HUDEP-2 (cell line): ENCODE measurements around the gene HELZ.
A peak's percentile ranks its signal among the peaks of the same experiment; 100 is the strongest.

Experiments
- DNase-seq, 76 experiments: peaks; one replicate each; lab custom pipeline; 2025; ENCODE audit not compliant: unreplicated experiment in 76 of 76; lab: John Stamatoyannopoulos, UW

Gene HELZ

DNA sequence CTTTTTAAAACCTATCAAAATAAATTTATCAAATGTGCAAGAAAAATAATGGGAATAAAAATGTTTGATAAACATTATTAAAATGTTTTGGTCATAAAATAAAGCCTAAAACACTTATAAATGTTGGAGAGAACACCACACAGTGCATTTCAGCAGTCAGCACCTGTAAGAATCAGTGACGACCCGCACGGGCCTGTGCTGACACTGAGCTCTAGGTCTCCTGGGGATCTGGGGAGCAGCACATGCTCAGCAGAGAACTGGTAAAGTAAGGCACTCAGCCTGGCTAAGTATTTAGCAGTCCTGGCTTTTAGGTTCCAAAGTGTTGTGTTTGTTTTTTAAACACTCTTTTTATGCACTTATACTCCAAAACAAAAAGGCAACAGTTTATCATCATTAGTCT, 46.9 kb downstream of the HELZ start:
- DNase-seq, result no peak

DNA sequence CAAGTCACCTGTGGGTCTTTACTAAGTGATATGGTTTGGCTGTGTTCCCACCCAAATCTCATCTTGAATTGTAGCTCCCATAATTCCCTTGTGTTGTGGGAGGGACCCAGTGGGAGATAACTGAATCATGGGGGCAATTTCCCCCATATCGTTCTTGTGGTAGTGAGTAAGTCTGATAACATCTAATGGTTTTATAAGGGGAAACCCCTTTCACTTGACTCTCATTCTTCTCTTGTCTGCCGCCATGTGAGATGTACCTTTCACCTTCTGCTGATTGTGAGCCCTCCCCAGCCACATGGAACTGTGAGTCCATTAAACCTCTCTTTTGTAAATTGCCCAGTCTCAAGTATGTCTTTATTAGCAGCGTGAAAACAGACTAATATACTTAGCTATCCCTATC, 48.0 kb downstream of the HELZ start:
- DNase-seq, result peak in 1 of 76 experiments; percentile 2

DNA sequence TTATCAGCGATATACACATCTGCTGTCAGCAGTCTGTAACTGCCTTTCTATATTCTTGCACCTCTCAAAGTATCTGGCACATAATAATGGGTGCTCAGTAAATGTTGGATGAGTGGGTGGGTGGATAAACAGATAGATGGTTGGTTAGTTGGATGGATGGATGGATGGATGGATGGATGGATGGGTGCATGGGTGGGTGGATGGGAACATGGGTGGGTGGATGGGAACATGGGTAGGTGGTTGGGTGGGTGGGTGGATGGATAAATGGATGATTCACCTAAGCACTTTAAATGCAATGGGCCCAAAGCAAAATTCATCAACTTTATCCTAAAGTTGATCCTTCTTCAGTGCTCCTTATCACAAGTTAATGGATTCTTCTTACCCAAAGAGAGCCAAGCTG, 48.6 kb downstream of the HELZ start:
- no peak for DNase-seq

DNA sequence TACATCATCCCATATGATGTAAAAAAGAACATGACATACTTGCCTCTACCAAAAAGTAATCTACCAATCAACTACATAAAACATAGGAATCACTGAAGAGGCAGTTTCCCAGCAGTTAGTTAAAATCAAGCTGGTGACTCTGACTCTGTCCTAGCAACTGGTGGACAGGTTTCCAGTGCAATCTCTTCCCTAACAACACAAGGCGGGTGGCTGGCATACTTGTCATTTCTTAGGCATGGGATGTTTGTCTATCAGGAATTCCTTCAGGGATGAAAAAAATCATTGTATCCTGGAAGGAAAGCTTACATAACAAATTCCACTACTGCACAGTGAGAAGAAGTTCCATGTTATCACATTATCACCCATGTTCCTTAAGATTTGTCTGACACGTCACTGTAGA, 50.9 kb downstream of the HELZ start:
- DNase-seq, result no peak

DNA sequence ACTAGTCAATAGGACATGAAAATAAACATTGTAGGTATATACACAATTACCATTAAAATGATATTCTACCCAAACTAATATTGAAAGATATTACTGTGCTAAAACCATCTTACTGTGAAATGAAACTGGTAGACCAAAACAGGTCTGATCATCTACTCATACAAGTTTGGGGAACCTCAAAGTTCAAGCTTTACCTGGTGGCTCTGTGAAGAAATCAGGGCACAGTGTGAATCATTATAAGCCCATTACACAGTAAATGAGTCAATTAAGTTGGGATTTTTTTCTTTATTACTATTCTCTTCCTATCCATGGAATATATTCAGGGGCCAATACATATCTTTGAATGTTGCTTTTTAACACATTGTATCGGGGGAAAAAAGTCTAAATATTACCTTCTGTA, 57.1 kb downstream of the HELZ start:
- no peak for DNase-seq

DNA sequence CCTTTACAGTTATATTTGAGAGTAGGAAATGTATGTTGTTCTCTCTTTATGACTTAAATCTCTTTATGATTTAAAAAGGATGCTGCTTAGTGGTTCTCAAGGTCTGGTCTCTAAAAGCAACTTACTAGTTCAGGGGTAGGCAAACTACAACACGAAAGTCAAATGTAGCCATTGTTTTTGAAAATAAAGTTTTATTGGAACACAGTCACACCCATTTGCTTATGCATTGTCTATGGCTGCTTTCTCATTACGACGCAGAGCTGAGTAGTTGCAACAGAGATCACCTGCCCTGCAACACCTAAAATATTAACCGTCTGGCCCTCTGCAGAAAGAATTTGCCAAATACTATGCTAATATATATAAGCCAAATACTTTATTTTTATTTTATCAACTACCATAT, 58.2 kb downstream of the HELZ start:
- no peak for DNase-seq

DNA sequence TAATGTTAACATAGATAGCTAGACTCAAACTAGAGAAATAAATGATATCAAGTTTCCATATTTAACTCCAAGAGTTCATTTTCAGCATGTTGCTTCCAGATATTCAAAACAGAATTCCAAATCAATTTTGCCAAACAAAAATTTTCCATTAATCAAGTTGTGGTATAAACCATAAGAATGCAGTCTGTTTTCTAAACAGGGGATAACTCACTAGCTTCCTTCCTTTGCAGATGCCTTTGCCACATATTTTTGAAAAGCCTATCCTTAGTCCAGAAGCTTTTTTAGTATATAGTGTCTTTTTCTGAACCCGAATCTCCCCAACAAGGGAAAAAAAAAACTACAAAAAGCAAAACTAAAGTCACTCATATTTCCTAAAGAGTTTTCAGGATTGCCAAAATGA, 61.5 kb downstream of the HELZ start:
- no peak for DNase-seq

DNA sequence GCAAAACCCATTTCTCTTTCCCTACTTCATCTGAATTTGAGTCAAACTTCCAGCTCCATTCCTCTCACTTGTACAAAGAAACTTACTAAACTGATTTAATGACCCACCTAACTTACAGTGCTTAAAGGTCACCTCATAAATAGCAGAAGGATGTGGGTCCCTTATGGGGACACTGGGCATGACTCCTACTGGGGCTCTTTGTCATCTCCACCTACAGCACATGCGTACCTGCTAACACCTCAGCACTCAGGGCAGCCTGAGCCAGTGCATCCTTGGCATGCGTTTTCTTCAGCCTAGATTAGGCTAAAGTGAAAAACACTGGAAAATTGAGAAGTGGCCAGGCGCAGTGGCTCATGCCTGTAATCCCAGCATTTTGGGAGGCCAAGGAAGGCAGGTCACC, 63.2 kb downstream of the HELZ start:
- DNase-seq, result no peak

DNA sequence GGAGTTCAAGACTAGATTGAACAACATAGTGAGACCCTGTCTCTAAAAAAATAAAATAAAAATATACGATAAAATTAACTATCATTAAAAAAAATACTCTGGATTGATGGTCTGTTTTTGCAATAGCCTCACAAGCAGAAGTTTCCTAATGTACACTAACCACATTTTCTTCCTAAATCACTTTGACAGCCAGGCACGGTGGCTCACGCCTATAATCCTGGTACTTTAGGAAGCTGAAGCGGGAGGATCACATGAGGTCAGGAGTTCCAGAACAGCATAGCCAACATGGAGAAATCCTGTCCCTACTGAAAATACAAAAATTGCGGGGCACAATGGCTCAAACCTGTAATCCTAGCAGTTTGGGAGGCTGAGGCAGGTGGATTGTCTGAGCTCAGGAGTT, 64.7 kb downstream of the HELZ start:
- DNase-seq, result no peak

DNA sequence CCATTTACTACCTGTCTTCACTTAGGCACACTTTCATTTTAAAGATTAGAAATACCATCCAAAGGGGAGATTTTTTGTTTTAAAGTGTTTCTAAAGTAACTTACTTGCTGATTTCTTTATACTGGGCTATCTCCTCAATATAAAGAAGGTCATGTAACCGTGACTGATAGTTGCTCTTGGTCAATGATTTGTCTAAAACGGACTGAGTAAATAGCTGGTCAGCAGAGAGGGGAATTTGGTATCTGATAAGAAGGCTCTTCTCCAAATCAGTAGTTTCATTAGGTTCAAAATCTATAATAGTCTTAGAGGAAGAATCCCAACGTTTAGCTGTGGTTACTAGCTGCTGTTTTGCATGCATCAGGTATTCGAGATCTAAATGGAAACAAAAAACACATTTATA, 66.4 kb downstream of the HELZ start:
- DNase-seq, result no peak

DNA sequence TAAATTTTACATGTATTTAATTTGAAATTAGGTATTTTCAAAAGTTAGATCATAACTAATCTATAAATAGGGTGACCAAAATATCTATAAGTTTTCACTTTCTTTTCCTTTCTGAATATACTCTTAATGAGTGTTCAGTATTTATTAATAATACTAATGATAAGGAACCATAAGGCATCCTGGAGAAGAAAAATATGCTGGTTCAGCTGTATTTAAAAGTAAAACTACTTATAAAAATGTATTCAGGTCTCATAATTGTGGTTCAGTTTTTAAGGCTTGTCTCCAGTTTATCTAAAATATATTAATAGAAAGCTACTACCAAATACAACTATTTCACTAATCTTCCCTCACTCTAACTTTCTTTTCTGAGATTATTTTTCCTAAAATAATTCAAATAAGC, 67.3 kb downstream of the HELZ start:
- no peak for DNase-seq

DNA sequence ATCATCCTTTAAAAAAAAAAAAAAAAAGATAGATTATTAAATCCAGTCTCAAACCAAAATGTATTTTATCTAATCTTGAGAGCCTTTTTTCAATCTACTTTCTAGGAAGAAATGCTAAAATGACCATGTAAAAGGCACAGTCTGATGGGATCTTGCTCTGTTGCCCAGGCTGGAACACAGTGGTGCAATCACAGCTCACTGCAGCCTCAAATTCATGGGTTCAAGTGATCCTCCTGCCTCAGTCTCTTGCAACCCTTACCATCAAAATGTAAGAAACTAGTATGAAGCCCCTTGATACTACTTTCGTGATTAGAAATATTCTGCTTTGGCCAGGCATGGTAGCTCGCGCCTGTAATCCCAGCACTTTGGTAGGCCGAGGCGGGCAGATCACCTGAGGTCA, 70.8 kb downstream of the HELZ start:
- no peak for DNase-seq

DNA sequence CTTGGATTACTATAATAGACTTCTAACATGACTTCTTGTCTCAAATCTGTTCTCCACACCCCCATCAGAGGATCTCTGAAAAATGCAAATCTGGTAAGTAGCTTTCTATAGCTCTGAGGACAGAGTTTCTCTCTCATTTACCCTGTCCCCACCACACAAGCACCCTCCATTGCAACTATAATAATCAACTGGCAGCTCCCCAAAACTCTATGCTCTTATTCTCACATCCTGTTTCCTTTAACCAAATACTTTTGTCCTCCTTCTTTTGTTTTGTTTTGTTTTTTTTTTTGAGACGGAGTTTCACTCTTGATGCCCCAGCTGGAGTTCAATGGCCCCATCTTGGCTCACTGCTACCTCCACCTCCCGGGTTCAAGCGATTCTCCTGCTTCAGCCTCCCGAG, 73.4 kb downstream of the HELZ start:
- no peak for DNase-seq

DNA sequence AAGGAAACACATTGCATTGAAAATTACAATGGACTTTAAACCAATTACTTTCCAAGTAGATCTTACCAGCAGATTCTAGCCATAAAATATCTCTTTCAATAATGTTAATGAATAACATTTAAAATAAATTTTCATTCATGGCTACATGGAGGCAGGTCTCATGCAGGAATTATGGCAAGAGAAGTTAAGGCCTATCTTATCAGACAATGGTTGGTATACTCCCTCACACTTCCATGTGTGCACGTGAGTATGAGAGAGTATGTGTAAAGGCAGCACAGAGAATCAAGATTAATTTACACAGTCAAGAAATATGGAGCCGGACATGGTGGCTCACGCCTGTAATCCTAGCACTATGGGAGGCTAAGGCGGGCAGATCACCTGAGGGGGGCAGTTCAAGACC, 76.5 kb downstream of the HELZ start:
- peak in 18 of 76 experiments; percentile 2 to 51 (median 17) for DNase-seq

DNA sequence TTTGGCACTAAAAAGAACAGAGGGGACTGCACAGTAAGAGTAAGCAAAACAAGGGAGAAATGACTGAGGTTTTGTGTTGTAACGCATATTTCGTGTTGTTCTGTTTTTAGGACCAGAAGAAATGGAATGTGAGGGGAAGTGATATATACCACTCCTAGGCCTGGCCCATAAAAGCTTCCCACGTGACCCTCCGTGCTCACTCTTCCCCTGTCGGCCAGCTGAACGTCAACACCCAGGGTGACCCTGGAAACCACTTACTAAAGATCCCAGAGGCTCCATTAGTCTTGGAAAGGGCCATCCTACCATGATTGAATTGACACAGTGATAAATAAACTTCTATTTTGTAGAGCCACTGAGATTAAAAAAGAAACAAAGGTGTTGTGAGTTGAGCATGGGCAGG, 79.8 kb downstream of the HELZ start:
- no peak for DNase-seq

DNA sequence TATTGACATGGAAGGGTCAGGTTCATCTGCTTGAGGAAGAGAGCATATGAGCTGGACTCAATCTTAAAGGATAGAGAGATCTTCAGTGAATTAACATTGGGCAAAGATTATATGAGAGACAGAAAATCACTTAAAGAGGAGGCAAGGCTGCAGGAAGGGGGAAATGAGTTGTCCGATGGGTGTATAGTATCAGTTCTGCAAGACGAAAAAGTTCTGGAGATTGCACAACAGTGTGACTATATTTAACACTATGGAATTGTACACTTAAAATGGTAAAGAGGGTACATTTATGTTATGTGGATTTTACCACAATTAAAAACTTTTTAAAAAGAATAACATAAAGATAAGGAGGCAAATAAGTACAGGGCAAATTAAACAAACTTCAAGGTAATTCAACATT, 80.7 kb downstream of the HELZ start:
- no peak for DNase-seq

DNA sequence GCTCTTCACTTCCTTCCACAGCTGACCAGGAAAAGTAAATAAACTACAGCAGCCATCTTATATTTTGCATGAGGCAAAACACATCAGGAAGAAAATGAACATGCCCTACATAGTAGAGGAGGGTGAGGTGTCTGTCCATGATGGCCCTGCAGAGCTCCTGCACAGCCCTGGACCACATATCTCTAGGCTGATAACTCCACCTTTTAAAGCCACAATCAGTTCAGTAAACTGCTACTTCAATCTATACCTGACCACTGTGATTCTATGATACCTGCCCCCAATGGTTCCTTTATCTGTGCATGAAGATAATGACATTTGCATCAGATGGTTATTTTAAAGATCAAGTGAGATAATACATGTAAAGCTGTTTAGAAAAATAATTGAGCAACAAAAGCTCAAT, 82.2 kb downstream of the HELZ start:
- DNase-seq, result no peak

DNA sequence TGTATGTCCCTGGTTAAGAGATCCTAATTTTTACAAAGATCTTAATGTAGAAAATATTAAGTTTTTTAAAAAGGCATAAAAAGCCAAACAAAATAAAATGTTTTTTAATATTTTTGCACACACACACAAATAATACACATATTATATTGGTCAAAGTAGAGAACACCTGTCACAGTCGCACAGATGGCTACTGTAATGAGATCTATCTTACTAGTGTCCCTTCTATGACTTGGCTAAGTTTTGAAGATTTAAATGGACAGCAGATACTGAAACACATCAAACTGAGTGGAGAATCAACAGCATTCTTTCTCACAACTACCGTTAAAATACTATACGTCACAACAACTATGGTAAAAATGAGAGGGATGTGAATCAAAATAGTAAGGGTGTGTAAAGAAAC, 83.4 kb downstream of the HELZ start:
- DNase-seq, result no peak

DNA sequence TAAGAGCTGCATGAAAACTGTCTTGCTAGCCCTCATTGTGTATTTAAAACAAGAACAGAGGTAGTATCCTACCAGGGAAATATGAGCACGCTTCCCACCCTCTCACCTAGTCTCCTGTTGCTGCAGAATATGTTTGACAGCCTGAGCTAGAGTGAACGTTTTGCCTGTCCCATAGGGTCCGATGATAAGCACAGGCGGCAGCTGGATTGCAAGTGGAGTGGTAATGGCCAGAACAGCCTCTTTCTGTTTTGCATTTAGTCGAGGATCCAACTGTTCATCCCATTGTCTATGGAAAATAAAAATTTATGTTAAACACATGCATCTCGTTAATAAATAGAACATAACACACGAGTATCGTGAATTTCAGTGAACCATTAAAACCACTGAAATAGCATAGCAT, 84.2 kb downstream of the HELZ start:
- DNase-seq, result no peak

DNA sequence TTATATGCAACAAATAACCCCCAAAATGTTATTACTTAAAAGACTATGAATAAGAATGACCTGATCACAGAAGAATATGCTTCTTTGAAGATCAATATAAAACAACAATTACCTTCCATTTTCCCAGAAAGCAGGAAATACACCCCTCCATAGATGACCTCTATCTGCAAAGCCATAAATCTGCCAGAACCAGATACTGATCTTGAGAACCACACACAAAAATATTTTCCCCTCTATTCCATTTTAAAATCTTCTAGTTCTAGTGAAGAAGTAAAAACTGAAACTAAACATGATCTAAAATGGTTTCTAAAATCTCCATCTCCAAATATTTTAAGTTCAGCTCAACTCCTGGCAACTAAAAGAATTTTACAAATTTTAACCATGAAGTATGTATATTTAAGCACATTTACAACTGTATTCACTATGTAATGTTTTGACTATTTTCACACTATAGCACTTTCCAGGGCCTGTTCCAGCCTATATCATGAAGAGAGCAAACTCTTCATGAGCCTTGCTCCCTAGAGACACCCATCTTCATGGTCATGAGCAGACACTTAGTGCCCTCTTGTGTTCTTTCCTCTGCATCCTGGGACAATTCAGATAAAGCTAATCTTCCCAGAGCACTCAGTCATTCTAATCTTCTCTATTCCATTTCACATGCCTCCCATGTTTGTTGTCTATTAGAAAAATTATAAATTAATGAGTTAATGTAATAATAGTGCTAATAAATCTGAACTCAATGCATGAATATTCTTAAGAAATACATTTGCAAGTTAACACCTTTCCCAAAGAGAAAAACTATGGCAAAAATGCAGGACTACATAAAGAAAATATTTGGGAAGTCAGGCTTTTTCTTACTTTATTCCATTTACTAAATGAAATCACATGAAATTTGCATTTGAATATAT, 87.0 kb downstream of the HELZ start:
- DNase-seq, result peak in 35 of 76 experiments; percentile 4 to 64 (median 34)

DNA sequence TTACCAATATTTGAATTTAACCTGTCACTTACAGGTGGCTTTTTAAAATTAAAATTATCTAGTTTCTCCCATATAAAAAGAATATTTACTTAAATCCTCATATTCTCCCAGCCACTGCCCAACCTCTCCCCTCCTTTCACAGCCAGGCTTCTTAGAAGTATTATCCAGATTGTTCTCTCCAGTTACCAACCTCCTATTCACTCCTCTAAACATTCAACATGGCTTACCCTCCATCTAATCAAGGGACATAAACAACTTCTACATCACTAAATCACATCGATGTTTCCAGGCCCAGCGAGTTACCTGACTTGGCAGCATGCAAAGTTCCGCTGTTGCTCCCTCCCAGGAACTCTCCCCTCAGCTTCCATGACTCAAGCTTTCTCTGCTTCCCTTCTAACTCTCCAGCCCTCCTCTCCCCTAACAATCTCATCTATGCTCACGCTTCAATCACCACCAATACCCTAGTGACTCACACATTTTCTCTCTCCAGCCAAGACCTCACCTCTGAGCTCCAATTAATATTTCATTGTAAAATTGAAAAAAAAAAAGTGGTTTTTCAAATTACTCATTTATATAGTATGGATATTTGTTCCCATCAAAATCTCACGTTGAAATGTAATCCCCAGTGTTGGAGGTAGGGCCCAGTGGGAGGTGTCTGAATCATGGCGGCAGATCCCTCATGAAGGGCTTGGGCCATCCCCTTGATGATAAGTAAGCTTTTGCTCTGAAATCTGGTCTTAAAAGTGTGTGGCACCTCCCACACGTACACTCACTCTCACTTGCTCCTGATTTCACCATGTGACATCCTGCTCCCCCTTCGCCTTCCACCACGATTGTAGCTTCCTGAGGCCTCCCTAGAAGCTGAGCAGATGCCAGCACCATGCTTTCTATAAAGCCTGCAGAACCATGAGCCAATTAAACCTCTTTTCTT, 88.5 kb downstream of the HELZ start:
- DNase-seq, result peak in 1 of 76 experiments; percentile 2

DNA sequence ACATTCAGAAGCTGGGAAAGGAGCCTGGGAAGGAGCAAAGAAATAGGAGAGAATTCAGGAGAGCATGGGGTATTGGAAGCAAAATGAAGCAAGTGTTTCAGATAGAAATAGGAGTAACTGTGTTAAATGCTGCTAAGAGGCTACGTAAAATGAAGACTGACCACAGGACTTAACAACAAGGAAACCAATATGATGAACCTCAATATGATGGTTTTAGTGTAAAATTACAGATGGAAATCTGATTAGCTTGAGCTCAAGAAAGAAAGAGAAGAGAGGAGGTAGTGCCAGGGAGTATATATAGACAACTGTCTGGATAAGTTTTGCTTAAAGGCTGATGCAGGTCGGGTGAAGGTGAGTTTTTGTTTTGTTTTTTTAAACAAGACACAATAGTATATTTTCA, 92.2 kb downstream of the HELZ start:
- no peak for DNase-seq
